T-helper 9 cell (primary cell): ENCODE results near the gene ADAM12.
"Not testable (repeated sequence)": the region's sequence is repeated elsewhere in the genome, so short reads cannot be mapped to it uniquely, and the experiment has no call there.

Source experiments
- DNase-seq: peaks from one replicate; pipeline ENCODE4 v3.0.0-alpha.2; 2020

The ADAM12 gene

GRCh38 chr10:126072622-126073021, 315.7 kb downstream of the ADAM12 start:
- no peak for DNase-seq

GRCh38 chr10:126070476-126071215, 317.6 kb downstream of the ADAM12 start:
- DNase-seq = no peak

DNA sequence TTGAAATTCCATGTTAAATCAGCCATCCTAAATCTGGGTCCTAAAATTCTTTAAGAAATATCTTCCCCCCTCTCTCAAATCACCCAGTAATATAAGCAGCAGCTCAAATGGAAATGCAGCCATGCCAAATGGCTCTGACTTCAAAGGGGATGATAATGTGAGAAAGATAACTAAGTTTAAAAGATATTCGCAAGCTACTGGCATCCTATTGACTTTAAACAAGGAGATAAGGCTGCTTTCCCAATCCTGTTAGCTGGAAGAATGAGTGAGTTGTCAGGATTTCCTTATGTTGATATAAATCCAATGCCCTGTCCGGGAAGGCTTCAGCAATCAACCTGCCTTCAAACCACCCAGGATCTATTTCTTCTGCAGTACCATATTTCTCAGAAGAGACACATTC, 320.0 kb downstream of the ADAM12 start:
- DNase-seq = no peak

GRCh38 chr10:126066456-126066855, 321.8 kb downstream of the ADAM12 start:
- DNase-seq = no peak

GRCh38 chr10:126065751-126066377, 322.4 kb downstream of the ADAM12 start:
- no peak for DNase-seq

DNA sequence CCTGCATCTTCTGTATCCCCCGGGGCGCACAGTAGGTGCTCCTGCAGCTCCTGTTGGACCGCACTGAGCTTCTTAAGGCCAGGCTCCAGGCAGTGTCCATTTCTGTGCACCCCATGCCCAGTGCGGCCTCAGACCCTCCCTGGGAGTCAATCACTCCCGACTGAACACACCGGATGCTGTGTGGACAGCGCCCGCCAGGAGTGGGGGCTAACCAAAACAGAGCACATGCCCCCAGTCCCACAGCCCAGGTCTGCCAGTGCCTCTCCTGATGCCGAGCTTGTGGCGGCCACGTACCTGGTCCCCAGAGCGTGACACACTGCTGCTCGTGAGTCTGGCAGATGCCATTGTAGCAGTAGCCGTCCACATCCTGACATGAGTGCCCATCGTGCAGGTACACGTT, 323.8 kb downstream of the ADAM12 start:
- no peak for DNase-seq

DNA sequence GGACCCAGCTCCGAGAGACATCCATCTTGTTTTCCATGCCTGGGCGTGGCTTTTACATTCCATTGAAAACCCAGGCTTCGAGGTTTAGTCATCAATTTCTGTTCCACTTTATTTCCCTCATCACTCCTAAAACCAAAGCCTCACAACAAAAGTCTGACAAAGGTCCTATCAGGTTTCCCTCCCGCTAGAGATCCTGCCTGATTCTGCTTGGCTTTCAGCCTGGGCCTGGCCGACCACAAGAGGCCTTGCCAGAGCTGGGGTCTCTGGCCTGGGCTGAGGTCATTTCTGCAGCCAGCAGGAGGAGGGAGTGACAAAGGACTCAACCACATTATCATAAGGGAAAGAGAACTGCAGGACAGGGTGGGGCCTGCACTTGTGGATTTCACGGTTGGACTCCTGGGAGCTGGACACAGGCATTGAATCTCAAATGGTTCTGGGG, 324.9 kb downstream of the ADAM12 start:
- DNase-seq = no peak

DNA sequence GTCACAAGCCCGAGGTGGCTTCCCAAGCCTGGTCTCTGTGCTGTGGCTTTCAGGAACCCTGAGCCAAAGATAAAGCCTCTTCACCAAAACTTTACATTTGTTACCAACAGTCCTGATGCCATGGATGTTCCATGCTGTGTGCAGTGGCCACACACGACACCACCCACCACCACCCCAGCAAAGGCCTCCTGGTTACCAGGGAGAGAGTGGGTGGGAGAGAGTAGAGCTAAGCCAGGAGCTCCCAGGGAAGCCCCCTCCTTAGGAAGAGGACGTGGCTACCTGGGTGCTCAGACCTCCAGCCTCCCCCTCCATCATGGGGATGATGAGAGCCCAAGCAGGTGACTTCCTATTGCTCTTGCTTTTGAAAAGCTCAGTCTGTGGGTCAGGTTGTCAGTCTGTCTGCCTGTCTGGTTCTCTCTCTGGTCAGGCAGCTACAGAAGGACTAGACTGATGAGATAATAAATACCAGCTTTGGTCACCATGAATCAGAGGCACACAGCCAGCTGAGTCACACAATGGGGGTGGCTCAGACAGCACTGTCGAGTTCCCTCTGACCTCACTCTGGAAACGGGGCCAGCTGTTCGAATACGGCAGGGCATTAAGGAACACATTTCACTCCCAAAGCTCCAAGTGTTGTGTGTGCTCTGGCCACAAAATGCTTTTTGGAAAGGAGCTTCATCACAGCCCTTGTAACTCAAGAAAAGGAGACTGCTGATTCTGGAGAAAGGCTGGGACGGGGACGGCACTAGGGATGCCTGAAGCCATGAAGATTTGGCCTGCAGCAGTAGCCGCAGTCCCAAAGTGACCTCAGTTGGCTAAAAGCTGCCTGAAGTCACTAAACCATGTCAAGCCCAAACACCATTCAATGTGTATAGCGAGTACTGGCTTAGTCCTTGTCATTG, 325.9 kb downstream of the ADAM12 start:
- DNase-seq = no peak

DNA sequence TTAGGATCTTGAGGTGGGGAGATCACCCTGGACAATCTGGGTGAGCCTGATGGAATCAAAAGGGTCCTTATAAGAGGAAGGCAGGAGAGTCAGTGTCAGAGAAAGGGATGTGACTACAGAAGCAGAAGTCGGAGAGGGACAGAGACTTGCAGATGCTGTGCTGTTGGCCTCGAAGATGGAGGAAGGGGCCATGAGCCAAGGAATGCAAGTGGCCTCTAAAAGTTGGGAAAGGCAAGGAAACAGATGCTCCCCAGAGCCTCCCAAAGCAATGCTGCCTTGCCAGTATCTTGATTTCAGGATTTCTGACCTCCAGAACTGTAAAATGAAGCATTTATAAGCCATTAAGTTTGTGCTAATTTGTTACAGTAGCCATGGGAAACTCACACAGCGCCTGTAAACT, 326.8 kb downstream of the ADAM12 start:
- DNase-seq = no peak

DNA sequence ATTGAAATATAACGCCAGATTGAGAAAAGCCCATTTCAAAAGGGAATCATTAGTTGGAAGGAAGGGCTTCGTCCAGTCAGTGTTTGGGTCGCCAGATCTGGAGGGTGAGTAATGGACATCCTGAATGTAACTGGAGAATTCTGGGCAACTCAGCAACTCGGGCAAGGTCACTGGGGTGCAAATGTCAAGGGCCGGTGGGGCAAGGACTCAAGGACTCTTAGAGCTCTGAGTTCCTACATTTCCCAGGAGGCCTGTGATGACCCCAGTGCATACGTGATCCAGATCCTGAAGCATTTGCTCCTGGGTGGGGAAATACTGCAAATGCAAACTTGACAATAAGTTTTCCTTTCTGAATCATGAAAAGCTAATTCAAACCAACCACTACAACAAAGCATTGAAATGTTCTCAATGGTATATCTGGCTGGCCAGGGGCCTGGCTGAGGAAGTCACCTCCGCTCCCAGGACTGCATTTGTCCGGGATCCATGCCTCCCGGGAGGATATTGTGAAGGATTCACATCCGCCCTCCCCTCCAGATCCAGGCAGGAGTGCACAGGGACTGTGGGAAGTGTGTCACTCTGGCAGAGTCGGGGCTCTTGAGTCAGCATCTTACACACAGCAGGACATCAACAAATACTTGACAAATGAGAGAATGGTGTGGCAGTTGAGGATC, 327.9 kb downstream of the ADAM12 start:
- no peak for DNase-seq

DNA sequence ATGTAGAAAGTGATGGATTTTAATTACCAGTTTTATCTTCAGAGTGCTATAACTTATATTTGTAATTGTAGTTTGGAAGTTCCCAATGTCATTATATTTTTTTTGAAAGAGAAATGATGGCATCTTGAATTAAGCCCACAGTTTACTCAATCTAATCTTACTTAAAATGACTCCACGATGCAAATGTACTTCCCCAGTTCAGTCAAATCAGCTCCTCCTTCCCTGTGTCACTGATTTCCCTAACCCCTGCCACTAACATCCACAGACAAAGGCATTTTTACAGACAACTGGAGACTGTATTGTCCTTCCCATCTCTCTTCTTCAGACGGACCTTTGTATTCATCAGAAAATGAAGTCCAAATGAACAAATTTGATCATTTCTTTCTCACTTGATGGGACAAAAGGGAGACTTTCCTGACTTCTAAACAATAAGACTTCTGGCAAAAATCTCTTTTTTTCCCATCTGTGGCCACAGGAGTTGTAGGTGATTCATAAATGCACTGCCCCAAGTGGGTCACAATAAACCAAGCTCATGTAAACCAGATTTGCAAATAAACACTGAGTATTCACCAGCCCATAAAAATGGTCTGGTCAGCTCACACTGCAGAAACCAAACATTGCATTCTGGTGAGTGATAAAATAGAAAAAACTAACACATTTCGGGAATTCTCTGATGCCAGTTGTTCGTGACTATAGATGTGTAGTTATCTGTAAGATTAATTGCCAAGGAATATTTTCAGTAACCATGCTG, 329.0 kb downstream of the ADAM12 start:
- DNase-seq = no peak

GRCh38 chr10:126058507-126058906, 329.8 kb downstream of the ADAM12 start:
- DNase-seq = no peak

DNA sequence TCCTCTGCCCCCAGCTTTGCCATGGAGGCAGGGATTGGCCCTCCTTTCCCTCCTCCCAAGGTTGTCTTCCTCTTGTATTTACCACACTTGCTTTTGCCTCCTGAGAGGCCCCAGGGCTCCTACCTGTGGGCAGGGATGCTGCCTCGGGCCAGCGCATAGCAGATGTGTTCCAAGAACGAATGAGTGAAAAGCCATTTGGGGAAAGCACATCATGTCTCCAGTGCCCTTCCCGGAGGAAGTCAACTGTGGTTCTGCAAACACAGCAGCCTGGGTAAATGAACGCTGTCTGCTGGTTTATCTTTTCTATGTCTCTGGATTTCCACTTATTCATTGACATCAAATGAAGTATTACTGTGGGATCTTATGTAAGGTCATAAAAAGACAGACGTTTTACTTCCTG, 330.2 kb downstream of the ADAM12 start:
- DNase-seq = no peak

DNA sequence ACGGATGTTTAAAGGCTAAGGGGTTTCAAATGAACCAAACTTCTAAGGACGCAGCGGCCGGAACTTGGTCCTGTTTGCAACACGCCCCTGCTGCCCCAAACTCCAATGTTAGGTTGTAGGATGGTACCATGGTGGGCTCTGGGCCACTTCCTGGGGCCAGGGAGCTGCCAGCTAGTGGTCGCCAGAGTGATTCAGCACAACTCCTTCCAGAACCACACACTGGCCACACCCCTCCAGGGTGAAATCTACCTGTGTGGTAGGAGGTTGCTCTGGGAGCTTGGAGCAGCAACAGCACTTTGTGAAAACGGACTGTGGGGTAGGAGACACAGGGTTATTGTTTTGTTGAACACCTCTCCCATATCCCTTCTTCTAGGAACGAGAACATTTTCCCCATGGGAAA, 330.8 kb downstream of the ADAM12 start:
- no peak for DNase-seq

- DNase-seq = no peak
These were observed 334.1 kb downstream of the ADAM12 start for GRCh38 chr10:126054191-126054590.

- DNase-seq = no peak
These were observed 336.1 kb downstream of the ADAM12 start for GRCh38 chr10:126052171-126052570.

GRCh38 chr10:126049759-126050700, 338.2 kb downstream of the ADAM12 start:
- DNase-seq = no peak

- not testable (repeated sequence) for DNase-seq
These were observed 340.5 kb downstream of the ADAM12 start for GRCh38 chr10:126047749-126048148.

DNA sequence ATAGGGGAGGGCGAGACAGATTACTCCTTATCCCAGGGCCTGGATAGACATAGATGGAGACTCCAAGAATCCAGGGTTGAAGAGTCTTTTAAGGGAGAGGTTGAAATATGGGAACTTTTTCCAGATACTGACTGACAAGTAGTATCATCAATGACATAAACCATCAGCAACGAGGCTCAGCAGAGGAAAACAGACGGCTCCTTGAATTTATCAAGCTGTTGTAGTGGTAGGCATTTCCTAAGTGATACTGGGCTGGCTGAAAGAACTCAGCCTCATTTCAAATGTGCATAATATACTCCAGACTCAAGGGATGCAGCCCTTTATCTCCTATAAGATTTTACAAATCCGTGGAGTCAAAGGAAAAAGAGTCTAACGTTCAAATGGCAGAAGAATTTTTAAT, 341.4 kb downstream of the ADAM12 start:
- DNase-seq = no peak

DNA sequence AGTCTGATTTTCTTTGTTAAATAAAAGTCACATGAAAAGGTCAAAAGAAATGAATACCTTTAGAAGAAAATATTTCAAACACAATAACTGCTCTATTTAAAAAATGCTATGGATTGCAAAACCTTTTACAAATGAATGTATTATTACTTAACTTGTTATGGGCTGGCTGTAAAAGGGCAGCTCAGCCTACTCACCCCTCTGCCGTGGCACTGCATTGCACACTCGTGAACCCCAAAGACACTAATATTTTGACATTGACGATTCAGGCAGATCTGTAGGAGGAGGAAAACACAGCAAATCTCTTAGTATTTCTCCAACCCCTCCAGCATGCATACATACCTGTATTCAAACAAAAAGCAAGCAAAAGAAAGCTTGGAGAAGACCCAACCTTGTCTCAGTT, 342.4 kb downstream of the ADAM12 start:
- DNase-seq = no peak

- no peak for DNase-seq
These were observed 344.9 kb downstream of the ADAM12 start for GRCh38 chr10:126043389-126043788.
